Uterus (tissue), 2 donors: ENCODE measurements around the gene CD109.

Experiments
- CTCF ChIP-seq, 4 experiments: fragments of 200-600 bp in 2 of 4; fragments of 450-650 bp in 2 of 4; sonication (generic) in 2 of 4; IDR thresholded peaks; one replicate each; pipeline ENCODE4 v1.5.1; 2016 to 2019; ENCODE audit warnings: antibody characterized with exemption in 4 of 4, mild to moderate bottlenecking in 2 of 4, moderate library complexity in 1 of 4
- POLR2A ChIP-seq, 2 donors: fragments of 450-650 bp; IDR thresholded peaks; one replicate each; pipeline ENCODE4 v1.6.1; 2016; ENCODE audit warnings: antibody characterized with exemption in 2 of 2, mild to moderate bottlenecking in 1 of 2, moderate library complexity in 1 of 2

- no peak for TF ChIP-seq CTCF (IDR thresholded peaks at IDR 0.05)
- no peak for TF ChIP-seq POLR2A (IDR thresholded peaks at IDR 0.05)
Observed at GRCh38 chr6:73796881-73797280, 100.9 kb downstream of the CD109 start.
